Measurements from ENCODE around the gene SMIM44.

The SMIM44 gene

GRCh38 chr19:3479834-3480215 lies 3.4 kb downstream of the SMIM44 start:
- no peak for TF ChIP-seq CTCF (IDR thresholded peaks at IDR 0.05; ENCODE audit: low read depth, low read length, missing control alignments)
- no peak for DNase-seq (ENCODE audit: low read depth)
- H3K4me3 ChIP-seq (ENCODE audit: low read depth, low read length): no peak overlapping the region

GRCh38 chr19:3479177-3479833 lies 3.9 kb downstream of the SMIM44 start:
- H3K4me3 ChIP-seq (ENCODE audit: low read depth, low read length): no peak overlapping the region
- no peak for TF ChIP-seq CTCF (IDR thresholded peaks at IDR 0.05; ENCODE audit: low read depth, low read length, missing control alignments)
- DNase-seq (ENCODE audit: low read depth): no peak

GRCh38 chr19:3478409-3479176 lies 4.6 kb downstream of the SMIM44 start:
- no peak for DNase-seq (ENCODE audit: low read depth)
- no peak overlapping the region for H3K4me3 ChIP-seq (ENCODE audit: low read depth, low read length)
- TF ChIP-seq CTCF (IDR thresholded peaks at IDR 0.05; ENCODE audit: low read depth, low read length, missing control alignments): no peak

- no peak overlapping the region for H3K4me3 ChIP-seq (ENCODE audit: low read depth, low read length)
- no peak for DNase-seq (ENCODE audit: low read depth)
- TF ChIP-seq CTCF (IDR thresholded peaks at IDR 0.05; ENCODE audit: low read depth, low read length, missing control alignments): no peak
Measured at GRCh38 chr19:3477951-3478350, 5.3 kb downstream of the SMIM44 start.

GRCh38 chr19:3477506-3477905 lies 5.7 kb downstream of the SMIM44 start:
- no peak for TF ChIP-seq CTCF (IDR thresholded peaks at IDR 0.05; ENCODE audit: low read depth, low read length, missing control alignments)
- H3K4me3 ChIP-seq (ENCODE audit: low read depth, low read length): no peak overlapping the region
- DNase-seq (ENCODE audit: low read depth): no peak

- no peak for DNase-seq (ENCODE audit: low read depth)
- no peak for TF ChIP-seq CTCF (IDR thresholded peaks at IDR 0.05; ENCODE audit: low read depth, low read length, missing control alignments)
- H3K4me3 ChIP-seq (ENCODE audit: low read depth, low read length): no peak overlapping the region
Measured at GRCh38 chr19:3476830-3477229, 6.4 kb downstream of the SMIM44 start.

- no peak for DNase-seq (ENCODE audit: low read depth)
- TF ChIP-seq CTCF (IDR thresholded peaks at IDR 0.05; ENCODE audit: low read depth, low read length, missing control alignments): no peak
- H3K4me3 ChIP-seq (ENCODE audit: low read depth, low read length): no peak overlapping the region
Measured at GRCh38 chr19:3475449-3475848, 7.8 kb downstream of the SMIM44 start.

Measured in GM12864 (cell line).